NCI-H2107 (cell line): ENCODE data around the gene TNKS1BP1.

Experiments
- DNase-seq: peaks from one replicate; lab custom pipeline; 2025; lab: John Stamatoyannopoulos, UW

Gene TNKS1BP1

DNA sequence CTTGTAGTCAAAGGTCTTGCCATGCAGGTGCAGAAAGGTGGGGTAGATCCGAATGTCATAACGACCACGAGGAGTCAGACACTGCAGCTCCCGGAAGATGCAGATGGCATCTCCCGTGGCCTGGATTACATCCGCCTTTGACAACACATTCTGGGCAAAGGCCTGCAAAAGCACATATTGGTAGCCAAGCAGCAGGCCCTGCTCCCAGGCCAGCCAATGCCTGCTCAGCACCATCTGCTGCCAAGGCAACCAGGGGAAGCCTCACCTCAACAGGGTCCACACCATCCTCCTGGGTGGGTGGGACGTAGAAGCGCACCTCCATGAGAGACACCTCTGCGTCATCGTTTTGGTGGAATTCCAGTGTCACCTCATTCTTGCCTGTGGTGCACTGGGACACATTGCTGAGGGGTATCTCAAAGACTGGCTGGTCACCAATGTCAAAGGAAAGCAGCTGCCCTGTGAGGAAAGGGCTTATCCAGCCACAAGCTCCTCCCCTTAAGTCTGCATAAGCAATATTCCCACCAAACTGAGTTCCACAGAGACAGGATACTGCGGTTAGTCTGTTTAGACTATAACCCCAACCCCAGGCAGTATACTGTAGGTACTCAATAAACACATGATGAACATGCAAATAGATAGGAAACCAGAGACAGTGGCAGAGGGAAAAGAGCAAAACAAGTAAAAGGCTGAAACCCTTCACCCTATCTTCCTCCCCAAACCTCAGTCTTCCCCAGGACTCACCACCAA lies 8.1 kb upstream of the TNKS1BP1 start:
- DNase-seq, result no peak

- no peak for DNase-seq
These were observed 7.0 kb upstream of the TNKS1BP1 start for GRCh38 chr11:57331720-57332119.

GRCh38 chr11:57330029-57330428 lies 5.3 kb upstream of the TNKS1BP1 start:
- DNase-seq, result no peak

DNA sequence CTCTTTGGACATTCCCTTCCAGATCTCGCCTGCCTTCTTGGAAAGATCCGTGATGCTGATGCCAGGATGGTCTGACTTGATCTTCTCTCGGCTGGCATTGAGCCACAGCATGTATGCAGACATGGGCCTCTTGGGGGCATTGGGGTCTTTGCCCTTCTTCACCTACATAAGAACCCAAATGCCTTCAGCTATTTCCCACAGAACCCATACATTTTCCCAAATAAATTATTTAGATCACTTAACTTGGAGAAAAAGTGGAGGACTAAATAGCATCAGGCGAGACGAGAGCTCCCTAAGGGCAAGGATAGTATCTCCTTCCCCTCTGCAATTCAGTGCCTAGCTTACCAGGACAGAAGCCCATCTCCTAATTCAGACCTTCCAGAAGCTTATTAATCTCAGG lies 3.0 kb upstream of the TNKS1BP1 start:
- no peak for DNase-seq

GRCh38 chr11:57325735-57326048 lies 940 bp upstream of the TNKS1BP1 start:
- no peak for DNase-seq

DNA sequence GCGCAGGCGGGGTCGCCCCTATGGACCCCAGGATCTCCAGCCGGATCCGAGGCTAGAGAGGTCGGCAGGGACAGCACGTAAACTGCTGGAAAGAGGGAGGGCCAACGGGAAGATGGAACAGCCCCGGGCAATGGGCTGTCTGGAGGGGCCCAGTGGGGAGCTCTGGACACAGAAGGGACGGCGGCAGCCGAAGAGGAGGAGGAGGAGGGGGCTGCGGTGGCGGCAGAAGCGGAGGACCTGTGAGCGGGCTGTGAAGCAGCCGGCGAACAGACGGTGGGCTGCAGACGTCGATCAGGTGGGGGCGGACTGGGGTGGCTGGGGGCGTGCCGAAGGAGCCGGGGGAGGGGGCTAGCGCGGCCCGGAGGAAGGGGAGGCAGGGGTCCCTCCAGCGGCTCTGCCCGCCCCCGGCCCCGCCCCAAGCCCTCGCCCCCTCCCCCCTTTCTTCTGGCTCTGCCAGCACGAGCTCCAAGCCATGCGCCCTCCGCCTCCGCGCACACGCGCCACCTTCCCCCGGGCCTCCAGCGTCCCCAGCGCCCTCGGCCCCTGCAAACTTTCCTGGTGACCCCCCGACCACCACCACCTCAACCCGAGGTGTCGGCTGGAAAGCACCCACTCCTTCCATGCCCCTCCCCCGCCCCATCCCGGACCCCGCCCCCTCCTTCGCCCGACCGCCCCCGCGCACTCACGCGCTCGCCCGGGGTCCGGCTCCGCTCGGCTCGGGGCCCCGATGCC lies 432 bp downstream of the TNKS1BP1 start:
- no peak for DNase-seq

DNA sequence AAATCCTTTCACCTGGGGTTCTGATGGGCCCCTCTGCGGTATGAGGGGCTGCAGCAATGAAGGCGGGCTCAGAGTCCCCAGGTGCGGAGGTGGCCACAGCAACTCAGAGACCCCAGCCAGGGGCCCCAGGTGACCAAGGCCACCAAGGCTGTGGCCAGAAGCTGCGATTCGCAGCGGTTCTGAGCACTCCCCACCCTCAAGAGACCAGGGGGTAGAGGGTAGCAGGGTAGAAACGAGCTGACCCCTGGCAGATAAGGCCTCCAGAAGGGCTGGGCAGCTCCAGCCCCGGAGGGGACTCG lies 948 bp downstream of the TNKS1BP1 start:
- no peak for DNase-seq

- DNase-seq, result no peak
These were observed 1.4 kb downstream of the TNKS1BP1 start for GRCh38 chr11:57323167-57323854.

DNA sequence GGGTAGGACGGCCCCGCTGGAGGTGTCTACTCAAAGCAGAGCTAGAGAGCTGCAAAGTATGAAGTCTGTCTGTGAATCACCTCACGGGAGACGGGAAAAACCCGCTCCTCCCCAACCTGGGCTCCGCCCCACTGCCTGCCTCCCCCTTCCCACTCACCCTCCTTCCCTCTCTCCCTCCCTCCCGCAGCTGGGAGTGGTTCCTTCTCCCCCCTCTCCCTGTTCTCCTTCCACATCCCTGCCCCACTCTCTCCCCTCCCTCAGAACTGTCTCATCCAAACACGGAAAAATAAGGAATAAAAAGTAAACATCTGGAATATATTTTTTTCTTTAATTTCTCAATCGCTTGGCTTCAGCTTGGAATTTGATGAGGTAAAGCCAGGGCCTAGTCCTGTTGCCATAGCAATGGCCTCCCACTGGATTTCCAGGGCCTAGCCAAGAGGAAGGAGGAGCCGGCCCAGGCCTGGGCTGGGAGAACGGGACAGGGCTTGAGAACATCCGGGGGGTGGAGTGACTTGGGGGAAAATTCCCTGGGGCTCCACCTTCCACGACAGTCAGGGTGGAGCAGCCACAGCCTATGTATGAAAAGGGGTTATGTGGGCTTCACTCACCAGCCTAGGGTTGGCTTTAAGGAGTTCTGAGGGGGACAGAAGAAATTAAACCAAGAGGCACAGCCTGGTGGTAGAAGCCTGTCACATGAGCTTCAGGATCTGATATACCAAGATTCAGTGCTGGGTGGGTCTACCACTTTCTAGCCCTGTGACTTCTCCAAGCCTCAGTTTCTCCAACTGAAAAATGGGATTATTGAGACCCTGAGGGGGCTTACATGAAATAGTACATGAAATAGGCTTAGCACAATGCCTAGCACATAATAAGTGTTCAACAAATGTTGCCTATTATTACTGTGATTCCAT lies 2.2 kb downstream of the TNKS1BP1 start:
- no peak for DNase-seq

DNA sequence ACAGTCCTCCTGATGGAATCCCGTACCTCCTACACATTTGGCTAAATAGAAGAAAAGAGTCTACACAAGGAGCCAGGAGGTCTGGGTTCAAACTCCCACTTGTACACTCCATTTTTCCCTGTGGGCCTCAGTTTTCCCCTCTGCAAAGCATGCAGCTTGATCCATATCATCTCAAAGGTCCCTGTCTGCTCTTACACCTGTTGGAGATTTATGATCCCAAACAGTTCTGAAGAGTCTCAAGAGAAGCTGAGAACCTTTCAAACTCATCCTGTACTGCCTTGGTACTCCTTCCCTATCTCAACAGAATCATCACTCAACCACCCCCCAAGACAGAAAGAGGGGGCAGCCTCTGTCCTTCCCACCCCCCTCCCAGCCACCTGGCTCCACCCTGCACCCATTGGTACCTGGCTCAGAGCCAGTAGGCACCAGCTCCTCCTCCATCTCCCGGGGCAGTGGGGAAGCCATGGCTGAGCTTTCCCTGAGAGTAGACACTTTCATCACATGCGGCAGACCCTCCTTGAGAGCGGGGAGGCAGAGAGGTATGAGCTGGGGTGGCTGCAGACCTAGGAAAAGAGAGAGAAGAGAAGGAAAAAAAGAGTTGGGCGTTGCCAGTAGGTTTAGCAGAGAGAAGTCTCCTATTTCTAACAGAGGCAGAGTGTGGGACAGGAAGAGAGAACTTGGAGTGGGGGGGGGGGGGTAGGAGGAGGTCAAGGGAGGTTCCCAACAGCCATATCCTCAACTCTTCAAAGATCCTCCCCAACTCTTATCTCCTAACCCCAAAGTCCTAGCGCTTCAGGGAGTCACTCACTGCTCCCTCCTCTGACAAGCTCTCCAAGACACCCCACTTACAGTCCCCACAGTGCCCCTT lies 3.1 kb downstream of the TNKS1BP1 start:
- no peak for DNase-seq

DNA sequence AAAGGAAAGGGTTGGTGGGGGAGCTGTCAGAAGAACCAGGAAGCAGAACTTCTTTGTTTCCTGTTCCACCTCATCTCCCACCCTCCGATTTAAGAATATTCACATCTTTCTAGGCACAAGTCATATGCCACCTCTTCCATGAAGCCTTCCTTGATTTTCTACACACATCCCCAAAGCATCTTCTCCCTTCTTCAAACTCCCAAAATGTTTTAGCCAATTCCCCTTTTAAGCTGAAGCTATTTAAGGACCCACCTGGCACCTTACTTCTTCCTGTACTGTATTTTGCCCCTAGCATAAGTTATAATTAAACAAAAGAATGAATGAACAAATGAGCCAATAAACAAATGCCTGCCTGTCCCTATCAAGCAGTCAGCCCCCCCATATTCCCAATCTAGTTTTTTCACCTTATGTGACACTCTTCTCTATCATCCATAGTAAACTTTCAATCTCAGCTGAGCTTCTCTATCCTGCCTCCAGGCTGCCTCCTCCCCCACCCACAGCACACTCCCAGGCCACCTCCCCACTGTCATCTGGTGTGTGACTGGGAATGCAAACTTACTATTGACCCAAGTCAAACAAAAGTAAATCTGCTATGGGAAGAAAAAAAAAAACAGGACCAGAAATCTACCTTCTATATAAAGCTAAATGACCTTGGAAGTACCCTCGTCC lies 3.9 kb downstream of the TNKS1BP1 start:
- no peak for DNase-seq

DNA sequence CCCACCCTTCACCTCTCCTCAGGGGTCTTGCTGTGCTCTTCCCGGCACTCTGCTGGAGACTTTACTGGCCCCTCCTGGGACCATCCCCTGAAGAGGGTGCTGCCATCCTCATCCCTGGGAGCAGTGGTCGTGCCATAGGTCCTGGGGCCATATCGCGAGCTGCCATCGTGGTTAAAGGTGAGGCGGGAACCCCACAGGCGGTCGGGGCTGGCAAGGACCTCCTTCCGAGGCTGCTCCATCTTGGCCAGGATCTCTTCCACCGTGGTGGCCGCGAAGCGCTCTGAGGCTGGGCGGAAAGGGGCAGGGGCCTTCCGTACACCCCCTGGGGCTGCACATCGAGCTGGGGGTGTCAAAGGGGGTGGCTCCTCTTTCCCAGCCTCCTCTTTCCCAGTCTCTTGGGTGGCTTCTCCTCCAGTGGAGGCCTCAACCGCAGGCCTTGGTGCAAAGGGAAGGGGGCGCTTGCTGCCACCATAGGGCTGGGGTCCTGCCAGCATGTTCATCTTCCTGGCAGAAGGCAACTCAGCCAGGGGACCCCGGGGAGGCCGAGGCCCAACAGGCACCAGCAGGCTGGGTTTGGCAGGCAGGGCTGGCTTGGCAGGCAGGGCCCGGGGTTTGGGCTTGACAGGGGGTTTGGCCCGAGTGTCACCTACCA lies 4.6 kb downstream of the TNKS1BP1 start:
- no peak for DNase-seq

- DNase-seq, result no peak
These were observed 6.6 kb downstream of the TNKS1BP1 start for GRCh38 chr11:57318178-57318577.

GRCh38 chr11:57316017-57316416 lies 8.7 kb downstream of the TNKS1BP1 start:
- DNase-seq, result no peak

- no peak for DNase-seq
These were observed 9.3 kb downstream of the TNKS1BP1 start for GRCh38 chr11:57315491-57315890.

DNA sequence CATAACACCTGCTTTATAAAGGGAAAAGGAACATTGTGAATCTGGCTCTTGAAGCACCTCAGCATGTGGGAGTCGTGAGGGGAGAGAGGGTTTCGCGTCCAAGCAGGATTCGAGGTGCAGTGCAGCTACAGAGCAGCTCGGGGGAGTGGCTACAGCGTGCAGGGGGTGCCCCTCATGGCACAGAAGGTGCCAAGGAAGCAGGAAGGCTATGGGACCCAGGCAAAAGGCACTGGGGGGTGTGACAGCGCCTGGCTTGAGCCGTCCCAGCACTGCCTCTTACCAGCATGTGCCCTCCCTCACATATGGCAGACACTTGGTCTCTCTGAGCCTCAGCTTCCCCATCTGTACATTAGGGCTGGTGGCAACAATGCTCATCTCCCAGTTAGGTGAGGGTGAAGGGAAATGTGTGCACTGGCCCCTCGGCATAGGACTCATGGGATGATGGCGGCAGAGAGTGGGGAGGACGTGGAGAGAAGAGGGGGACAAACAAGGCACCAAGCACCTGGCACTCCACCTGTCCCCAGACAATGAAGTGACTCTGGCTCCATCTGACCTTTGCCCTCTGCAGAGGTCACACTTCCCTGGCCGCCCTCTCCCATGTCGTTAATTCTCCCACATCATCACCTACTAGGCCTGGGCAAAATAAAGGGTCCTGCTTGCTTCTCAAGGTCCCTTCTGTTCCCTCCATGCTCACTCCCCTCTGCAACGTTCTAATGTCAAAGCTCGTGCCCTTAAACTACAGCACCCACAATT lies 10.4 kb downstream of the TNKS1BP1 start:
- no peak for DNase-seq

DNA sequence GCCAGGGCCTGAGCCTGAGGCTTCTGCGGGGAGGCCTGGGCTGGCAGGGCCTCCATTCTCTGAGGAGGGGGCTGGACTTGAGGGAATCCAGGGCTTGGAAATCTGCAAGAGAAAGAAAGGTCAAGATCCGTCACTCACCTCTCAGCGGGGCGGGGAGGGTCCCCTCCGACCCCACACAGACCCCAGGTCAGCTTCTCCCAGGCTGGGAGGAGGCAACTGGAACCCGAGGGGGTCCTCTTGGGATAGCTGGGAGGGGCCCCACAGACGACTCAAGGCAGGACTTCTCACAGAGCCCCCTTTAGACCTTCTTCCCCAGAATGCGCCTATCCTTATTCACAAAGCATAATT lies 11.0 kb downstream of the TNKS1BP1 start:
- DNase-seq, result no peak

GRCh38 chr11:57313071-57313787 lies 11.5 kb downstream of the TNKS1BP1 start:
- no peak for DNase-seq

GRCh38 chr11:57312511-57313021 lies 12.2 kb downstream of the TNKS1BP1 start:
- no peak for DNase-seq
